ENCODE measurements around the gene GRM8.

GRM8 gene

DNA sequence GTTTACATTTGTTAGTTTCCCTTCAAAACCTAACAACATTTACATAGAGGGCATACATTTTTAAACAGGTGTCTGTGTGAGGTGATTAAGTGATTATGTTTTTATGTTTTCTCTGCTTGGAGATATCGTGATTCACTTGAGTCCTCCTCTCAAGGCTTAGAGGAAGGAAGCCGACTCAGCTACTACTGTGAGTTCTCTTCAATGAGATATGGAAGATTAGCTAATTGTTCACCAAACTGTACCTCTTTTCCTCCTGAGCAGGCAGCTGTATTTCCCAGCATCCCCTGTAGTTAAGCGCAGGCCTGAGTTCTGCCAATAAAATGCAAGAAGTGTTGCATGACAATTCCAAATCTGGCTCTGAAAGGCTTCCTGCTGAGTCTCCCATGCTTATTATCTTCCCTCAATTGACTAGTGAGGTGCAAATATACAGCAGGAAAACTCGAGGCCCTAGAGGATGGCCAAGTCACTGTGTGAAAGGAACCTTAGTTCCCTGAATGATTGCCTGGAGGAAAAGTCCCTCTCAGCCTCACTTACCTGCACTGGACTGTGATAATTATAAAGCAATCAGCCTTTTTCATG is 528.7 kb downstream of the GRM8 start:
- TF ChIP-seq, protein P1, sequence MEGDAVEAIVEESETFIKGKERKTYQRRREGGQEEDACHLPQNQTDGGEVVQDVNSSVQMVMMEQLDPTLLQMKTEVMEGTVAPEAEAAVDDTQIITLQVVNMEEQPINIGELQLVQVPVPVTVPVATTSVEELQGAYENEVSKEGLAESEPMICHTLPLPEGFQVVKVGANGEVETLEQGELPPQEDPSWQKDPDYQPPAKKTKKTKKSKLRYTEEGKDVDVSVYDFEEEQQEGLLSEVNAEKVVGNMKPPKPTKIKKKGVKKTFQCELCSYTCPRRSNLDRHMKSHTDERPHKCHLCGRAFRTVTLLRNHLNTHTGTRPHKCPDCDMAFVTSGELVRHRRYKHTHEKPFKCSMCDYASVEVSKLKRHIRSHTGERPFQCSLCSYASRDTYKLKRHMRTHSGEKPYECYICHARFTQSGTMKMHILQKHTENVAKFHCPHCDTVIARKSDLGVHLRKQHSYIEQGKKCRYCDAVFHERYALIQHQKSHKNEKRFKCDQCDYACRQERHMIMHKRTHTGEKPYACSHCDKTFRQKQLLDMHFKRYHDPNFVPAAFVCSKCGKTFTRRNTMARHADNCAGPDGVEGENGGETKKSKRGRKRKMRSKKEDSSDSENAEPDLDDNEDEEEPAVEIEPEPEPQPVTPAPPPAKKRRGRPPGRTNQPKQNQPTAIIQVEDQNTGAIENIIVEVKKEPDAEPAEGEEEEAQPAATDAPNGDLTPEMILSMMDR (IDR thresholded peaks at IDR 0.05; ENCODE audit: low read depth, low read length) = no peak
- no peak overlapping the region for H3K4me3 ChIP-seq (ENCODE audit: low read depth, low read length)

DNA sequence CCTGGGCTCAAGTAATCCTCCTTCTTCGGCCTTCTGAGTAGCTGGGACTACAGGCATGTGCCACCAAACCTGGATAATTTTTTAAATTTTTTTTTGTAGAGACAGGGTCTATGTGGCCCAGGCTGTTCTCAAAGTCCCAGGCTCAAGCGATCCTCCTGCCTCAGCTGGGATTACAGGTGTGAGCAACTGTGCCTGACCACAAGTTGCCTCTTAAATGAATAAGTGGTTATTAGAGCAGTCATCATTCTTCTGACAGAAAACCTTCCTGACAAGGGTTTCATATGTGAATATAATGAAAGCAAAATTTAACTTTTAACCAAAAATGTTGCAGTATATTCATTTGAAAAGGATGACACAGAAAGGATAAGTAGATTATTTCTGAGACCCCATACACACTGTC is 532.5 kb downstream of the GRM8 start:
- no peak overlapping the region for H3K4me3 ChIP-seq (ENCODE audit: low read depth, low read length)

DNA sequence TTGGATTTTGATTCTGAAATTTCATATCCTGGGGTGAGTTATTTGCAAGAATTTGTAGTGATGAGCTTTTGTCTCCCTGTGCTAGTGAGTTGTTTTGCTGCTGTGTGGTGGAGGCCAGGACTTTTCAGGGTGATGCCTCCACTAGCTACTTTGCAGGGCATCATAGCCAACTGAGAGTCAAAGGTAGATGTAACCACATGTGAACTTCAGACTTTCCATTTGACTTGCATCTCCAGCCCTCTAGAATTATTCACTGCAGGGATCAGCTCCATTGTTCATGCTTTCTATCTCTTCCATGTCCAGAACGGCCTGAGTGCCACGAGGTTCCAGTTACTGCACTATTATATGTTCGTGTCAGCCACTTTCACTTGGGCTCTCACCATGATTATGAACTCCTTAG is 534.3 kb downstream of the GRM8 start:
- TF ChIP-seq, protein P1 (IDR thresholded peaks at IDR 0.05; ENCODE audit: low read depth, low read length) = no peak
- no peak overlapping the region for H3K4me3 ChIP-seq (ENCODE audit: low read depth, low read length)

More for the DNA sequence above, 532.5 kb downstream of the GRM8 start:
- TF ChIP-seq, protein P1 (IDR thresholded peaks at IDR 0.05; ENCODE audit: low read depth, low read length) = no peak

DNA sequence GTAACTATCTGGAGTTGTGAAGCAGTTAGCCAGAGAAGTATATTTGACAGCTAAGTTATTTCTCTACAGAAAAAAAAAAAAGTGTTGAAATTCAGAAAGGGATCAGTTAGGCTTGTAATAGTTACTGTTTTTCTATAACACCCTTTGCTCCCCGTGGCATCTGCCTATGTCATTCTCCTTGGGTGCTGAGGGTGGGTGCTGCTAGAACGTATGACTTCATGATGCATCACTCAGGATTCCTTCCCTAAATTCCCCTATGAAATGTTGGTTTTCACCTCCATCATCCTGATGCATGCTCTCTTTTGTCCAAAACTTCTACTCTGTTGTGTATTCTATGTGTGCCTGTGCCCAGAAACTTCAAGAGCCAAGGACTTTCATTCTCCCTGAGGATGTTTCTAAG is 536.4 kb downstream of the GRM8 start:
- TF ChIP-seq, protein P1 (IDR thresholded peaks at IDR 0.05; ENCODE audit: low read depth, low read length) = no peak
- no peak overlapping the region for H3K4me3 ChIP-seq (ENCODE audit: low read depth, low read length)

DNA sequence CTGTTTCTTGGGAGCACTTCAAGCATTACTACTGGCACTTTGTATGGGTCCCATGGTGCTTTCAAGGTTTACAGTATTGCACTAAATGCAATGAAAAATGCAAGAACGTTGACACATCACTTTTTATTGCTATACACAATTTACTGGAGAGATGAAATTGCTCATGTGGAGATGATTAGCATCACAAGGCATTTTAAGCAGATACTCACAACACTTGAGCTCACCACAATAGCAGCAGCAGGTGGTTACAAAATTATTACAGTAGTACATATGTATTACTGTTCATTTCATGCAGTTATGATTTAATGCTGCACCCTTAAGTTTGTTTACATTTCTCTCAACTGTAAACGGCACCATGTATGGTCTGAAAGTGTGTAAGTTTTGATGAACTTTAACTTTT is 537.7 kb downstream of the GRM8 start:
- TF ChIP-seq, protein P1 (IDR thresholded peaks at IDR 0.05; ENCODE audit: low read depth, low read length) = no peak
- no peak overlapping the region for H3K4me3 ChIP-seq (ENCODE audit: low read depth, low read length)

DNA sequence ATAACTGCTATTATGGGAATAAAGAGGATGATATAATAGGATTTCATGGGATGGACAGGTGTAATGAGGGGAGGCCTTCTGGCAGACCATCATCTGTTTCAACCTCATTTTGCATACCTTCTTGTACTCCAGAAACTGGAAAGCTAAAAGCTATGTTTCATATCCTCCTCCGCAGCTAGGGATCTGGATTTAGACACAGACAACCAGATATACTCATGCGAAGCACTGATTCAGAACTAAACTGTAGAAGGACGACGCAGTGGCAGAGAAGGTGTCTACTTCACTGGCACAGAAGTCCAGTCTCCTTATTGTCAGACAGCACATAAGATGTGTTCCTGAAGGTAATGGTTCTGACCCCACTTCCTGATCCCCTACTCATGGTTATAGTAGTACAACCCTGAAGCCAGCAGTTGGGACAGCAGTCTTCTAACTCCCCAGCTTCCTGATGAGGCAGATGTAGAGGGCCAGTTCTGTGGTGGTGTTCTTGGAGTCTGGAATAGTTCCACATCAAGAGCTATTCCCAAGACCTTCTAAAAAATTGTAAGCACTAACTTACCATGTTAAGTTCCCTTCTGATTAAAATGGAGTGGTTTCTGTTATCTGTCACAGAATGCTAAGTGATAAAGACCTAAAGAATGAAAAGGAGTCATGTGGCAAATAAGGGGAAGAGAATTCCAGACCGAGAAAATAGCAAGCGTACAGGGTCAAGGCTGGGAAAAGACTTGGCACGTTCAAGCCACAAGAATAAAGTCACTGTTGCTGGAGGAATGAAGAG is 550.3 kb downstream of the GRM8 start:
- H3K4me3 ChIP-seq (ENCODE audit: low read depth, low read length) = no peak overlapping the region
- TF ChIP-seq, protein P1 (IDR thresholded peaks at IDR 0.05; ENCODE audit: low read depth, low read length) = no peak
